HG02759 (cell line): ENCODE measurements around the gene PREX1.
"Not testable (repeated sequence)": the region's sequence is repeated elsewhere in the genome, so short reads cannot be mapped to it uniquely, and the experiment has no call there.

ENCODE experiments used
- ATAC-seq: cut with Tn5 transposase; IDR thresholded peaks from one replicate; pipeline ENCODE4 v1.9.1; 2021; ENCODE audit warnings: mild to moderate bottlenecking, moderate library complexity; ENCODE audit not compliant: unreplicated experiment

Gene PREX1

GRCh38 chr20:48827855-48828733, at the start of gene PREX1:
TSS of gene PREX1 (minus strand) at chr20:48827999. CDS start at chr20:48827860, 139 bp downstream.
- peak; percentile 59 for ATAC-seq

- no peak for ATAC-seq
Observed at GRCh38 chr20:48877304-48877703, 49.5 kb upstream of the PREX1 start.

GRCh38 chr20:48875914-48876240, 48.1 kb upstream of the PREX1 start:
- no peak for ATAC-seq

- ATAC-seq: no peak
Observed at GRCh38 chr20:48875233-48875913, 47.6 kb upstream of the PREX1 start.

GRCh38 chr20:48869442-48869841, 41.6 kb upstream of the PREX1 start:
- not testable (repeated sequence) for ATAC-seq

- no peak for ATAC-seq
Observed at GRCh38 chr20:48866936-48867335, 39.1 kb upstream of the PREX1 start.

- ATAC-seq: no peak
Observed at GRCh38 chr20:48864738-48865318, 37.0 kb upstream of the PREX1 start.

GRCh38 chr20:48864254-48864653, 36.5 kb upstream of the PREX1 start:
- ATAC-seq: no peak

- ATAC-seq: no peak
Observed at GRCh38 chr20:48862279-48862678, 34.5 kb upstream of the PREX1 start.

- ATAC-seq: no peak
Observed at GRCh38 chr20:48861444-48861843, 33.6 kb upstream of the PREX1 start.

- no peak for ATAC-seq
Observed at GRCh38 chr20:48858075-48858790, 30.4 kb upstream of the PREX1 start.

- no peak for ATAC-seq
Observed at GRCh38 chr20:48856130-48856529, 28.3 kb upstream of the PREX1 start.

GRCh38 chr20:48855046-48855445, 27.2 kb upstream of the PREX1 start:
- no peak for ATAC-seq

- no peak for ATAC-seq
Observed at GRCh38 chr20:48852609-48853008, 24.8 kb upstream of the PREX1 start.

GRCh38 chr20:48851579-48851978, 23.8 kb upstream of the PREX1 start:
- ATAC-seq: no peak

- ATAC-seq: no peak
Observed at GRCh38 chr20:48850977-48851299, 23.1 kb upstream of the PREX1 start.

- ATAC-seq: no peak
Observed at GRCh38 chr20:48850257-48850976, 22.6 kb upstream of the PREX1 start.

- ATAC-seq: no peak
Observed at GRCh38 chr20:48849779-48850178, 22.0 kb upstream of the PREX1 start.

- ATAC-seq: no peak
Observed at GRCh38 chr20:48849299-48849698, 21.5 kb upstream of the PREX1 start.

- no peak for ATAC-seq
Observed at GRCh38 chr20:48847498-48848205, 19.9 kb upstream of the PREX1 start.
